Fibroblast of lung (primary cell): Measurements from ENCODE around the gene EXOSC6. TPM values are rescaled to one million over a fixed set of nuclear protein-coding genes. Genes with fewer than 3 reads are reported as not detected.
"Not testable (repeated sequence)": the region's sequence is repeated elsewhere in the genome, so short reads cannot be mapped to it uniquely, and the experiment has no call there.

Experiments
- DNase-seq, 2 donors: peaks; one replicate each; pipeline versions ENCODE4 v3.0.0 to v3.0.0-alpha.2; 2010; ENCODE audit warnings: low read depth in 2 of 2
- H2AFZ ChIP-seq: 2 replicates; pipeline ENCODE4 v1.5.1; 2012; ENCODE audit warnings: low read length, control low read depth, inconsistent platforms
- H3K27ac ChIP-seq: 2 replicates; pipeline ENCODE4 v1.5.1; 2011; ENCODE audit warnings: low read length, control low read depth; ENCODE audit not compliant: insufficient read depth
- H3K27me3 ChIP-seq: 2 replicates; pipeline ENCODE4 v1.5.1; 2011; ENCODE audit warnings: mild to moderate bottlenecking, low read length; ENCODE audit not compliant: control insufficient read depth, insufficient read depth
- H3K36me3 ChIP-seq: 2 replicates; pipeline ENCODE4 v1.5.1; 2011; ENCODE audit warnings: low read length; ENCODE audit not compliant: control insufficient read depth, insufficient read depth
- H3K4me1 ChIP-seq: 2 replicates; pipeline ENCODE4 v1.5.1; 2011; ENCODE audit warnings: low read length; ENCODE audit not compliant: control insufficient read depth, insufficient read depth; ENCODE audit errors: extremely low read depth
- H3K4me2 ChIP-seq: 2 replicates; pipeline ENCODE4 v1.5.1; 2011; ENCODE audit warnings: low read length, control low read depth; ENCODE audit not compliant: insufficient read depth; ENCODE audit errors: extremely low read depth
- H3K4me3 ChIP-seq, 4 experiments: fragments of 200-600 bp in 1 of 4; sonication (generic) in 1 of 4; replicated peaks in 1 of 4; 2 replicates each; pipeline ENCODE4 v1.5.1; 2011 to 2016; ENCODE audit warnings: low read length in 4 of 4, low read depth in 3 of 4, mild to moderate bottlenecking in 3 of 4, control low read depth in 2 of 4, inconsistent platforms in 1 of 4, mixed read lengths in 1 of 4; ENCODE audit not compliant: insufficient read depth in 1 of 4; ENCODE audit errors: control extremely low read depth in 1 of 4
- H3K79me2 ChIP-seq: 2 replicates; pipeline ENCODE4 v1.5.1; 2012; ENCODE audit warnings: mild to moderate bottlenecking, low read length, inconsistent platforms; ENCODE audit not compliant: control insufficient read depth, insufficient read depth
- H3K9ac ChIP-seq: 2 replicates; pipeline ENCODE4 v1.5.1; 2011; ENCODE audit warnings: mild to moderate bottlenecking, low read length, control low read depth; ENCODE audit not compliant: insufficient read depth
- H3K9me3 ChIP-seq: 2 replicates; pipeline ENCODE4 v1.5.1; 2012; ENCODE audit warnings: low read depth, low read length; ENCODE audit not compliant: control insufficient read depth, insufficient read depth
- H4K20me1 ChIP-seq: 2 replicates; pipeline ENCODE4 v1.5.1; 2011; ENCODE audit warnings: low read length; ENCODE audit not compliant: control insufficient read depth, insufficient read depth; ENCODE audit errors: extremely low read depth
- polyA plus RNA-seq, 2 donors: library from polyadenylated mRNA; depleted of rRNA in 1 of 2; stranded (reverse) in 1 of 2; unstranded in 1 of 2; fragments of >200 nt; gene quantifications; 2 replicates each; pipeline ENCODE4 v1.2.1, GENCODE V29; 2011 to 2012; ENCODE audit warnings: missing spikeins in 1 of 2
- total RNA-seq: library from RNA; depleted of rRNA; stranded (reverse); fragments of >200 nt; gene quantifications from 2 replicates; pipeline ENCODE4 v1.2.1, GENCODE V29; 2014

The EXOSC6 gene
- total and polyA plus RNA-seq, 2 donors (not counting 1 experiment from before 2014, with no cell fraction given): 8.6 to 47.2 TPM

- not testable (repeated sequence) for H3K36me3 ChIP-seq, H3K4me1 ChIP-seq, H3K9me3 ChIP-seq, H3K27ac ChIP-seq, DNase-seq, H3K4me3 ChIP-seq, H2AFZ ChIP-seq, H3K79me2 ChIP-seq, H3K27me3 ChIP-seq, H3K9ac ChIP-seq, H3K4me2 ChIP-seq, H4K20me1 ChIP-seq
Observed at GRCh38 chr16:70199170-70199569, 52.6 kb downstream of the EXOSC6 start.

GRCh38 chr16:70198666-70199065 is 53.1 kb downstream of the EXOSC6 start:
- not testable (repeated sequence) for H3K4me2 ChIP-seq, H3K4me3 ChIP-seq, H3K4me1 ChIP-seq, H3K9me3 ChIP-seq, H3K9ac ChIP-seq, H3K27ac ChIP-seq, H3K36me3 ChIP-seq, H3K27me3 ChIP-seq, H4K20me1 ChIP-seq, H2AFZ ChIP-seq, H3K79me2 ChIP-seq
- peak in 1 of 2 donors; percentile 47 for DNase-seq

DNA sequence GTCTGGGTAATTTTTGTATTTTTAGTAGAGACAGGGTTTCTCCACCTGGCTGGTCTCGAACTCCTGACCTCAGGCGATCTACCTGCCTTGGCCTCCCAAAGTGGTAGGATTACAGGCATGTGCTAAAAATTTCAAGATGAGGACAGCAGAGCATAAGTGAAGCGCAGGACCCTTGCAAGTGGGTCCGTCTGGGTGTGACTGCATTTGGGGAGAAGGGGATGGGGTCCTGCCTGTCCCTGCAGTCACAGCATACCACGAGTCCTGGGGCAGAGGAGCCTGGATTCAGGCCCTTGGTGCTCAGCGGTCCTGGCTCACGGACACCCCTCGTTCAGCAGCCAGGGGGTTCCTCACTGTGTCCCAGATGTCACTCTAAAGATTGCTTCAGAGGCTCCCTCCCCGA is 53.5 kb downstream of the EXOSC6 start:
- H3K4me3 ChIP-seq, H3K4me2 ChIP-seq, H3K27ac ChIP-seq, H3K27me3 ChIP-seq, H3K9me3 ChIP-seq, DNase-seq, H4K20me1 ChIP-seq, H2AFZ ChIP-seq, H3K9ac ChIP-seq, H3K4me1 ChIP-seq, H3K36me3 ChIP-seq, H3K79me2 ChIP-seq: not testable (repeated sequence)

- H3K4me2 ChIP-seq, H3K27ac ChIP-seq, H3K79me2 ChIP-seq, H3K27me3 ChIP-seq, H4K20me1 ChIP-seq, H3K4me3 ChIP-seq, H3K4me1 ChIP-seq, DNase-seq, H3K9ac ChIP-seq, H3K36me3 ChIP-seq, H2AFZ ChIP-seq, H3K9me3 ChIP-seq: not testable (repeated sequence)
Observed at GRCh38 chr16:70197611-70198010, 54.1 kb downstream of the EXOSC6 start.

Other genes with a start within 250 kb of the EXOSC6 start
- gene PDPR, start 137.6 kb downstream of the EXOSC6 start, total RNA-seq: 16.5 and 22.3 TPM in 2 replicates
- 18.2 and 29.0 TPM in 2 replicates for gene PDPR, start 137.6 kb downstream of the EXOSC6 start, polyA plus RNA-seq
- under 0.01 and 0.17 TPM in 2 replicates for gene CLEC18C, start 78.2 kb downstream of the EXOSC6 start, total RNA-seq
- 0.01 TPM in 1 of 2 replicates, not detected in the other for gene CLEC18C, start 78.2 kb downstream of the EXOSC6 start, polyA plus RNA-seq
- 440 and 596 TPM in 2 replicates for gene AARS1, start 37.6 kb upstream of the EXOSC6 start, total RNA-seq
- 134 and 137 TPM in 2 replicates for gene AARS1, start 37.6 kb upstream of the EXOSC6 start, polyA plus RNA-seq
- gene DDX19B, start 47.2 kb upstream of the EXOSC6 start, total RNA-seq: 23.9 and 30.7 TPM in 2 replicates
- gene DDX19B, start 47.2 kb upstream of the EXOSC6 start, polyA plus RNA-seq: 41.0 and 46.0 TPM in 2 replicates
- gene DDX19A, start 95.0 kb upstream of the EXOSC6 start, total RNA-seq: 33.1 and 35.3 TPM in 2 replicates
- gene DDX19A, start 95.0 kb upstream of the EXOSC6 start, polyA plus RNA-seq: 48.3 and 48.6 TPM in 2 replicates
- gene ST3GAL2, start 187.2 kb upstream of the EXOSC6 start, total RNA-seq: 9.5 and 17.8 TPM in 2 replicates
- 13.1 and 13.5 TPM in 2 replicates for gene ST3GAL2, start 187.2 kb upstream of the EXOSC6 start, polyA plus RNA-seq
- gene FCSK, start 202.7 kb upstream of the EXOSC6 start, total RNA-seq: 11.8 and 13.5 TPM in 2 replicates
- gene FCSK, start 202.7 kb upstream of the EXOSC6 start, polyA plus RNA-seq: 4.4 and 4.9 TPM in 2 replicates